ENCODE data around the gene CRELD2.

The CRELD2 gene

DNA sequence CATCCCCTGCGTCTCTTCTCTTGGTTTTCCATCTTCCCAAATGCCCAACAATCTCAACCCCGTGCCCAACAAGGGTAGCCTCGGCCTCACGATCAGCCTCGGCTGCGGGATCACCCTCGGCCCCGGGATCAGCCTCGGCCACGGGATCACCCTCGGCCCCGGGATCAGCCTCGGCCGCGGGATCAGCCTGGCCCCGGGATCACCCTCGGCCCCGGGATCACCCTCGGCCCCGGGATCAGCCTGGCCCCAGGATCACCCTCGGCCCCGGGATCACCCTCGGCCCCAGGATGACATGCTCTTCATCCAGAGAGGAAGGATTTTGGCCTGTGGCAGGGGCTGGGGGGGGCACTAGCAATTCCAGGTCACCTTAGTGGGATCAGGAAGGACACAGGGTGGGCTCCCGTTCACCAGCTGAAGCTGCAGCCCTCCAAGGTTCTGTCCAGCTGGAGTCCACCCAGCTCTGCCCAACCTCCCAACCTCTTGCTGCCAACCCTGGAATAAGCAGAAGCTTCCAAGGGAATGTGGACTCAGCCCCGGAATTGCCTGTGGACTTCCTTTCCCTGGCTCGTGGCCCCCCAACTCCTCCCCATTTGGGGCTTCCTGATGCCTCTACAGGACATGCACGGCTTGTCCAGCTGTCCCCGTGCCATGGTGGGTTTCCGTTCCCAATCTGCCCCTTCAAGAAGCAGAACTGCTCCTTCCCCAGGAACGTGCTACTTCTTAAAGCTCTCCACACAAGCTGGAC is 6.4 kb upstream of the CRELD2 start:
- DNase-seq (ENCODE audit: low read depth, low spot score), result no peak

DNA sequence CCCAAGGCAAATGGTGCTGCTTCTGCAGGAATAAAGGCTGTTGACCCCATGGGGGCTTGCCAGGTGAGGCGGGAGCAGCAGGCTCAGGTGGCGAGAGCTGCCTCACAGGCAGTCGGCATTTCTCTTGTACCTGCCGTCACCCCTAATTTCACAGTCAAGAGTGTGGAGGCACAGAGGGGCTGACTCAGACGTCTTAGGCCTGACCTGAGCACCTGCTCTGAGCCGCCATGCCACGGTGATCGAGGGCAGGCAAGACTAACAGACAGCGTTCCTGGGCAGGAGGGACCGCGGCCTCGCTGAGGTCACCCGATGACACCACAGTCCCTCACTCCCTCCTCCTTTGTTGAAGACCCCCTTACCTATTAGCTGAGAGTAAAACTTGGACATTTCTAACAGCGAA is 5.4 kb upstream of the CRELD2 start:
- DNase-seq (ENCODE audit: low read depth, low spot score), result no peak

DNA sequence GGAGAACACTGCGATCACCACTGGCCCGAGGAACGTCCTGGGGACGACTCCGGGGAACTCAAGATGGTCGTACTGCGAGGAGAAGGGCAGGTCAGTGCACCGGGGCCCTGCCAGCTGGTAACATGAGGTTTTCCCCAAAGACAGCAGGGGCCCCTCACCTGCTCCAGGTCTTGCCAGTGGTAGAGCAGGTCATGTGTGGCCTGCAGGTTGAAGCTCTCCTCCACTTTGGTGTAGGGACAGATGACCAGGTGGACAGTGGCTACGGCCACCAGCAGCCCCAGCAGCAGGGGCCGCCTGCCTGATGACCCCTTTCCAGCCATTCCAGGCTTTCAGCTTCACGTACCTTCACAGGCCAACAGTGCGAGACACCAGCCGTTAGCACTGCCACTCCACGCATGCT is 5.0 kb upstream of the CRELD2 start:
- DNase-seq (ENCODE audit: low read depth, low spot score), result no peak

DNA sequence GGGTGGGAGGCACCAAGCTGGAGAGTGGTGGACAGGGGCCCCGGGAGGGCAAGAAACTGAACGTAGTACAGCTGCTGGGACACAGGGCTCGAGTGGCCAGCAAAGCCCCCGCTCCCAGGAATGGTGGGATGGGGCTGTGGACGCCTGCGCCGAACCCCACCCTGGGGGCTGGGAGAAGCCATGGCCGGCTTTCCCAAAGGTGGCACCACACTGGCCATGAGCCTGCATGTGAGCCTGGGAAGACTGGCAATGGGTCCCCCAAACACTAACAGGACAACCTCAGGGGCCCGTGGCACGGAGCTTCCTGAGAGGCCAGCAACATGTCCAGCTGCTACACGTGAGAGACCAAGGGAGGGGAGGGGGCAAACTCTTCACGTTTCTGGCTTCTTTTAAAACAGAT is 4.2 kb upstream of the CRELD2 start:
- no peak for DNase-seq (ENCODE audit: low read depth, low spot score)

DNA sequence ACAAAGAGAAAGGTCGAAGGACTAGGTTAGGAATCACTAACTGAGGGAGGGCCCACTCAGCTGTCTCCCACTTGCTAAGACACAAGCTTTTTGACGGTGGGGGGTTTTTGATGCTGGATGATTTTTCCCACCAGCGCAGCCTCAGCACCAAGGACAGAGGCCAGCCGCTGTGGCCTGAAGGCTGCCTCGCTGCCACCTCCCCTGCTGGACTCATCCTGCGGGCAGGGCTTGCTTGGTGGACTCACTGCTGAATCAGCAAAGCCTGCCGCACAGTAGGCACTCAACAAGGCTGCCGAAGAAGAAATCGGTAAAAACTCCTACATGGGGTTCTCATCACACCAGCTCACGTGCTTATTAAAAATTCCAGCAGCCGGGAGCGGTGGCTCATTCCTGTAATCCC is 2.8 kb upstream of the CRELD2 start:
- DNase-seq (ENCODE audit: low read depth, low spot score), result no peak

DNA sequence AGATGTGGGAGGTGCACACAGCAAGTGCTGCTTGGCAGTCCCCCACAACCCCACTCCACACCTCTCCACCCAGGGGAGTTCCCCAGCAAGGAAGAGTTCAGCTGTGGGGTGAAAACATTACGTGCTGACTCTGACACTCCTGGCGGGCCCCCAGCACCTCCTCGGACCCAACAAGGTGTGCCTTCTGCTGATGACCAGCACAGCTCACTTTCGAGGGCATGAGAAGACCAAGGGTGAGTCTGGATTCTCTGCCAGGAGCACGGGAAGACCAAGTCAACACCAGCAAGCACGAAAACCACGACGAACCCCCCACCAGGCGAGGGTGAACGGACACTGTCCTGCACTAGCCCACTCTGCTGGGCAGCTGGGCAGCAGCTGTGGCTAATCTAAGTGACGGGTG is 1.6 kb upstream of the CRELD2 start:
- no peak for DNase-seq (ENCODE audit: low read depth, low spot score)

DNA sequence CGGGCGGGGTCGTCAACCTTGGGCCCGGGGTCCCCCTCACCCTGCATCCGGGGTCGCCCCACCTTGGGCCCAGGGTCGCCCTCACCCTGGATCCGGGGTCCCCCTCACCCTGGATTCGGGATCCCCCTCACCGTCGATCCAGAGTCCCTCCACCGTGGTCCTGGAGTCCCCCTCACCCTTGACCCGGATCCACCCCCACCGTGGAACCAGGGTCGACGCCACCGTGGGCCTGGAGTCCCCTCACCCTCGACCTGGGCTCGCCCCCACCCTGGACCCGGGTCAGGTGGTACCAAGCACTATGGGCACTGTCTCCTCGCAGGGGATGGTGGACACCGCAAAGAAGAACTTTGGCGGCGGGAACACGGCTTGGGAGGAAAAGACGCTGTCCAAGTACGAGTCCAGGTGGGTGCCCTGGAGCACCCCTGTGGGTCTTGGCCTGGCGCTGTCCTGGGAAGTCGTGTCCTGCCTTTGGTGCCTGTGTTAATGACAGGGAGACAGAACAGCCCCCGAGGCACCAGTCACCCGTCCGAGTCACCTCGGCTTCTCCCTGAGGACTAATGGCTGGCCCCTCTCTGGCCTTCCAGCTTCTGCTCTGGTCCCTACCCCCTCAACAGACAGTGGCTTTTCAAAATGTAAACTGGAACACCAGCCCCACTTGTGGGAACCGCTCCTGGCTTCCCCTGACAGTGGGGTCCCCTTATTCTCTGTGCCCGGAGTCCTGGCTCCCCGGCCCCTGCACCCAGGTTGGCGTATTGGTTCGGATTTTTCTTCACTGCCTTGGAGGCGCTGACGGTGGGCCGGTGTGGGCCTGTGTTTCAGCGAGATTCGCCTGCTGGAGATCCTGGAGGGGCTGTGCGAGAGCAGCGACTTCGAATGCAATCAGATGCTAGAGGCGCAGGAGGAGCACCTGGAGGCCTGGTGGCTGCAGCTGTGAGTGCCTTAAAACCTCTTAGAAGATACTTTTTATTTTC is 762 bp downstream of the CRELD2 start:
- DNase-seq (ENCODE audit: low read depth, low spot score), result no peak

DNA sequence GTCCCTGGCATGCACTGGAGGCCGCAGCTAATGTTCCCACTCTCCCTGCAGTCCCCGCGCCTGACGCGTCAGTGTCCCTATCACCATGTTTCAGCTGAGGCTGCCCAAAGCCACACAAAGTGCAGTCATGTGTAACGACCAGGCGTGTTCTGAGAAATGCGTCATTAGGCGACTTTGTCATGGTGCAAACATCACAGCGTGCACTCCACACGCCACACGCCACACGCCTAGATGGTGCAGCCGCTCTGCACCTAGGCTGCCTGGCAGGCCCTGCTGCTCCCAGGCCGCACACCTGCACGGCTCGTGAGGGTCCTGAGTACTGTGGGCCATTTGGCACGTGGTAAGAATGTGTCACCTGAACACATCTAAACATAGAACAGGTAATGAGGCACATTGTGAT is 2.4 kb downstream of the CRELD2 start:
- no peak for DNase-seq (ENCODE audit: low read depth, low spot score)

DNA sequence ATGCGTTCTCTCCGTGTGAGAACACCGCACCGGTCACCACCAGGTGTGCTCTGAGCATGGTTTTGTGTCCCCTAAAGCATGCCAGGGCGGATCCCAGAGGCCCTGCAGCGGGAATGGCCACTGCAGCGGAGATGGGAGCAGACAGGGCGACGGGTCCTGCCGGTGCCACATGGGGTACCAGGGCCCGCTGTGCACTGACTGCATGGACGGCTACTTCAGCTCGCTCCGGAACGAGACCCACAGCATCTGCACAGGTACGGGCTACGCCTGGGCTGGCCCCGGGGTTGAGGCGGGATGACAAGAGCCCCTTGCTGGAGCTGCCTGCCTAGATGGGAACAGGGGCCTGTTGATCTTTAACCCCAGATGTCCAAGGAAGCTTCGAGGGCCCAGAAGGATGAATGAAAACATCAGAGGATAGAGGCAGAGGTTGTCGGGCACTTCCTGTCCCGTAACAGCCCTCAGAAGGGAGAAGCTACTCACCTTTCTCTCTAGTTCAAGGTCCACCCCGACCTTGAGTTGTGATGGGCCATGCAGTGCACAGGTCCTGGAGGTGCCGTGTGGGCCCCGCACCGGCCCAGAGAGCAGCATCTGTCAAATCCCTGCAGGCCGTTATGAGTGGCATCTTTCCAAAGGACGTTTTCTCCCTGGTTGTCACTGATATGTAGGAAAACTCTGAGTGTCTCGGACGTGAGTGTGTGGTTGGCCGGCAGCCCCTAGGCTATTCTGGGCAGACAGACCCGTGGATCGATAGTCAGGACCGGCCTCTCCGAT is 3.3 kb downstream of the CRELD2 start:
- no peak for DNase-seq (ENCODE audit: low read depth, low spot score)

DNA sequence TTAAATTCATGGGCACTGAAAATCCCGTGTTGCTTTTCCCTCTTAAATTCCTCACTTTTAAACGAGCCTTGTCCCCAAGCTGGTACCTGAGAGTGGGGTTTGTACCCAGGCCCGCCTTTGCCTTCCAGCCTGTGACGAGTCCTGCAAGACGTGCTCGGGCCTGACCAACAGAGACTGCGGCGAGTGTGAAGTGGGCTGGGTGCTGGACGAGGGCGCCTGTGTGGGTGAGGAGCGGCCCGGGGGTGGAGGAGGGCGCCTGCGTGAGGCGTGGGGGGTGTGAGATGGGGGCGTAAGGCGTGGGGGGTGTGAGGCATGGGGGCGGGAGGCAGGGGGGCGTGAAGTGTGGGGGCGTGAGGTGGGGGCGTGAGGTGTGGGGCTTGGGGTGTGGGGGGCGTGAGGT is 4.0 kb downstream of the CRELD2 start:
- DNase-seq (ENCODE audit: low read depth, low spot score), result no peak

DNA sequence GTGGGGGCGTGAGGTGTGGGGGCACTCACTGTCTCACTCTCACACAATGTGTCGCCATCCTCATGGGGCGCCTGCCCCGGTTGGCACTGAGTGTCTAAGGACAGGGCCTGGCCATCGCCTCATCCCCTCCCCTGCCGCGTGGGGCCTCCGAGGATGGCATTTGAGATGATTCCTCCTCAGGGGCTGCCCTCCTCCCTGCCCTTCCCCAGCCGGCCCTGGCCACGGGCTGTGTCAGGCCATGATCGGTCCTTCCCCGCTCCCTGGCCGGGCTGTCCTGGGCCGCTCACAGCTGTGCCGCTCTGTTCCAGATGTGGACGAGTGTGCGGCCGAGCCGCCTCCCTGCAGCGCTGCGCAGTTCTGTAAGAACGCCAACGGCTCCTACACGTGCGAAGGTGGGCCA is 4.5 kb downstream of the CRELD2 start:
- DNase-seq (ENCODE audit: low read depth, low spot score), result no peak

DNA sequence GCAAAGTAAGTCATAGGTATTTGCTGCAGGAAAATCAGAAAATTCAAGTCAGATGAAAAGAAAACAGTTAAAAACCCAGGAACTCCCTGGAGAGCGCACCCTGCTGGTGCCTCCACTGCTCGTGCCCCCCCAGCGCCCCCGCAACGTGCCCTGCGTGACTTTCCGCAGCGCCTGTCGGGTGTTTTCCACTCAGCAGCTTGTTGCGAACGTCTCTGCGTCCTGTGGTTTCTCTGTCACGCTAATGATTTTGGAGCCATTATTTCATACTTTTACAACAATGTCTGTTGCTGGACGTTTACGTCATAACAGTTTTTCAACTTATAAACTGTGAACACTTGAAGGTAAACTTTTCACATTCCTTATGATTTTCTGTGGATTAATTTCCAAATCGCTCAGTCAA is 5.0 kb downstream of the CRELD2 start:
- no peak for DNase-seq (ENCODE audit: low read depth, low spot score)

DNA sequence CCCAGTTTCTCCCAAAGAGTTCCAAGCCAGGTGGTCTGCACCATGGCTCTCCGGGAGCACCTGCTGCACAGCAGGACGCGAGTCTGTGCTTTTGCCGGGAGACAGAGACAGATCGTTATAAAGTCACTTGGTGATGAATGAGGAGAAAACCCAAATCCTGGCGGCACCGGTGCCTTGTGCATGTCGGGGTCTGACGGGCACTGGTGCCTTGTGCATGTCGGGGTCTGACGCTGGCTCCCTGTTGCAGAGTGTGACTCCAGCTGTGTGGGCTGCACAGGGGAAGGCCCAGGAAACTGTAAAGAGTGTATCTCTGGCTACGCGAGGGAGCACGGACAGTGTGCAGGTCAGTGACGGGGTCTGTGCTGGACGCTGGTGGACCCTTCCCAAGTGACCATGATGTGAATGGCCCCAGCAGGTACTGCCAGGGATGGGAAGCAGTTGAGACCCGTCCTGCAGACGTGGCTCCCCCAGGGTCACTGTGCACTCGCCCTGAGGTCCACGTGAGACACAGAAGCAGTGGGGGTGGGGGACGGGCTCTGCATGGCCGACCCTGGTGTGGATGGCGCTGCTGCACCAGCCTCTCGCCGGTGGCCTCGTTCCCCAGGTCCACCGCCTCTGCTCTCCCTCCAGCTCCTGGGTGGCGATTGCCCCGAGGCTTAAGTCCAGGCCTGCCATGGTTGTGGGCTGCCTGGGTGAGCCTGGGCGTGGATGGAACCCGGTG is 5.8 kb downstream of the CRELD2 start:
- DNase-seq (ENCODE audit: low read depth, low spot score), result no peak

DNA sequence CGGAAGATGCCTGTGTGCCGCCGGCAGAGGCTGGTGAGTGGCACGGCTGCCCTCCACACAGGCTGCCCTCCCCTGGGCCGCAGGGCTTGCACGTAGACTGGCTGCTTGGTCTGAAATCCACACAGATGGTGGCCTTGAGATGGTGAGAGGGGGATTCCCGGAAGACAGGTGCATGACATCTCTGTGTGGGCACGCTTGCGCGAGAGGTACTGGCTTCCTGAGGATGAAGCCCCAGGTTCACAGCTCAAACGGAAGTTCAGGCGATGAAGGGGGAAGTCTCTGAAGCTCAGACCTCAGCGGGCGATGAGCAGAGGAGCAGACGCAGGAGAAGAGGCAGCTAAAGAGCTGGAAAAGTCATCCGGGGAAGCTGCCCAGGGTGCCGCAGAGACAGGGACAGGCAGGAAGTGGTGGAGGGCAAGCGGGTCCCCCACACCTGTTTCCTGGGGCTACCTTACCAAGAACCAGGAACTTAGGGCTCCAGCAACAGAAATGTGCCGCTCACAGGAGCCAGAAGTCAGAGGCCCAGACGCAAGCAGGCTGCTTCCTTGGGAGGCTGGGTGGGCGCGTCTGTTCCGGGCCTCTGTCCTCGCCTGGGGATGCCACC is 7.2 kb downstream of the CRELD2 start:
- DNase-seq (ENCODE audit: low read depth, low spot score), result no peak

DNA sequence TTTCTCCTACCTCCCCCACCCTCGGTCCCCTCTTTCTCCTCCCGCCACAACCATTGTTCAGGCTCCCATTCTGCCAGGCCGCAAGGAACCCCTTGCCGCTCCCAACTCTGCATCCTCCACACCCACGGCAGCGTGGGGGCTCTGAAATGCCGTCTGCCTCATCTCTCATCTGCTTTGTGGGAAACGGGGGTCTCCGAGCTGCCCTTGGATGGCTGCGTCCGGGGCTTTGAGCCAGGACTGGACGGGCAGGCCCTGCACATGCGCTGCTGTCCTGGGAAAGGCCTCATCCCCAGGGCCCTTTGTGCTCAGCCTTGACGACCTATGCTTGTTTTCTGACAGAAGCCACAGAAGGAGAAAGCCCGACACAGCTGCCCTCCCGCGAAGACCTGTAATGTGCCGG is 8.5 kb downstream of the CRELD2 start:
- DNase-seq (ENCODE audit: low read depth, low spot score), result no peak

DNA sequence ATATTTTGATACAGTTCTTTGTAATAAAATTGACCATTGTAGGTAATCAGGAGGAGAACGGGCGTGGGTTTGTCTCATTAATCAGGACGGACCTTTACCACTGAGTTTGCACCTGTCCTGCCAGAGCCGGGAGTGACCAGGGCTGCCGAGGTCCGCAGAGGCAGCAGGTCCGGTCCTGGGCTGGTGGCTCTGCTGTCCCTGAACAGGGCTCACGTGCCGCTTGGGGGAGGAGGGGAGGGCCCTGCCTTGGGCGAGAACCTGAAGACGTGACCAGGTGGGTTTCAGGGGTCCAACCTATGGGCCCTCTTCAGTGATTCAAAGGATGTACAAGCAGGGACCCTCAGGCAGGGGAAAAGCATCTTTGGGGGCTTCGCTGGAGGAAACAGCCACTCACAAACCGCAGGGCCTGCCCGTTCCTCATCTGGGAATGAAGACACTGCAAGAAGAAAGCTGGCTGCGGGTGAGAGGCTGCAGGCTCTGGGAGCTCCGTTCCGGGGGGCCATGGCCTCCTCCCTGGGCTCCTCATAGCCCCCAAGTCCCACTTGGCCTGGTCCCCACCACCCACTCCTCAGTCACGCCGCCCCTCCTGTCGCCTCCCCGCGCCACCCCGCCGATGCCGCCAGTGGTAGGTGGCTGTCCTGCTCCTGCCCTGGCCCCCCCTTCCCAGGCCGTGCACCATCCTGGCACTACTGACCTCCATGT is 9.2 kb downstream of the CRELD2 start:
- DNase-seq (ENCODE audit: low read depth, low spot score), result no peak

DNA sequence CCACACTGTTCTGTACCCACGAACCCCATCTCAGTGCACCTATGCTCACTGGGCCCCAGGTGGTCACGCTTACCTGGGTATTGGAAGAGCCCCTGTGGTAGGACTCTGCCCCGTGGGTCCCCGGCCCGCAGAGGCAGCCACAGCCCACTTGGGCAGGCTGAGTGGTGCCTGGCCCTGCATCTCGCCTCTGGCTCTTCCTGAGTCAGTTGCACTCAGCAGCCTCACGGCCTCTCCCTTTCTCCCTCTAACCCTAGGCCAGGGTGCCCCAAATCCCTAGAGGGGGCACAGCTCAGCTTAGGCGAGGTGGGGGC is 9.7 kb downstream of the CRELD2 start:
- DNase-seq (ENCODE audit: low read depth, low spot score), result no peak

DNA sequence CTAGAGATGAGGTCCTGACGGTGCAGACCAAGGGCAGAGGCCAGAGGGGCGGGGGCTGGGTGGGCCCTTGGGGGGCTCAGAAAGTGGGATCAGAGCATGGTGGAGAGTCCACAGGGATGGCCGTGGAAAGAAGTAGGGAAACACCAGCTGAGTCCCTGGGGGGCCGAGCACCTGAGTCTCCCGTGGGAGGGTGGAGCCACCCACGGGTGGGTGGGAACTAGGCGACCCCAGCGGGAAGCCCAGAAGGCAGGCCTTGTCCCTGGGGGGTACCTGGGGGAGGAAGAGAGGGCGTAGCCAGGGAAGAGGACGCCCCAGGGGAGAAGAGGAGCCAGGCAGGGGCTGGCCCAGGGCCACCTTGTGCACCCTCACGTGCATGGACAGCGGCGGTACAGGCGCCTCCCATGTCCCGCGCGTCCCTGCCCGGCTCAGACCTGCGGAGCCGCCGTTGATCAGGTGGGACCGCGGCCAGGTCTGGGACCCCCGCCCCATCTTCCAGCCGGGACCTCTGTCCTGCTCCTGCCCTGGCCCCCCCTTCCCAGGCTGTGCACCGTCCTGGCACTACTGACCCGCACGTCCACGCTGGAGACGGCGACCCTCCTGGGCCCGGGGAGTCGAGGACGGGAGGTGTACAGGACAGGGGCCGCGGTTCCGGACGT is 10.2 kb downstream of the CRELD2 start:
- DNase-seq (ENCODE audit: low read depth, low spot score), result no peak

DNA sequence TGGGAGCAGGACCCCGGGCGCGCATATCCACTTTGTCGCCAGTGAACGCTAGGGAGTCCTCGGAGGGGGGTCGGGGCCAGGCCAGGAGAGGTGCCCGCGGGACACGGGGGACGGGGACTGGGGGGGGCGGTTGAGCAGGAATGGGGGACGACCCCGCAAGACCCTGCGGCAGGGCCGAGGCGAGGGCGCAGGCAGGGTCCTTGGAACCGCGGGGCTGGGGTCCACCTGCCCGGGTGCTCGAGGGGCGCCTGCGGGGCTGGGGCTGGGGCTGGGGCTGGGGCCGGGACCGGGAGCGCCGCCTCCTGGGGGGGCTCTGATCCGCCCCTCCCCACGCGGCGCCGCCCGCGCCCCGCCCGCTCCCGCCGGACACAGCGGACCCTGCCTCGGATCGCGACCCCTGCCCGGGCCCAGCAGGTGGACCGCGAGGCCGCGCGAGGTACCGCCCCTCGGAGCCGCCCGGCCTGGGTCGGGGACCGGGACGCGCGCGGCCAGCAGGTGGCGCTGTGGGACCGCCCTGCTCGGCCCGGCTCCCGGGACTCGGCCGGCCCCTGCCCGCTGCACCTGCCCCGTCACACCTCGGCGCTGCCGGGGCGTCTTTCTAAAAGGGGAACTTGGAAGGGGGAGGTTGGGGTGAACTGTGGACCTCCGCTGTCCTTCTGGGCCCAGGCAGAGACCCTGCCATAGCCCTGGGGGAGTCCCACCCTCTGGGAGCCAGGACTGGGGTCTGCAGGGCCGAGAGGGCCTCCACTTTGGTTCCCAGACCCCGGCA is 11.0 kb downstream of the CRELD2 start:
- peak; percentile 73 for DNase-seq (ENCODE audit: low read depth, low spot score)

All from astrocyte of the hippocampus (primary cell).